GM18858 (cell line): ENCODE data around the gene ZNF813.
"Not testable (repeated sequence)": the region's sequence is repeated elsewhere in the genome, so short reads cannot be mapped to it uniquely, and the experiment has no call there.

Experiments used
- ATAC-seq: cut with Tn5 transposase; IDR thresholded peaks from one replicate; pipeline ENCODE4 v1.9.1; 2021; ENCODE audit not compliant: unreplicated experiment

The ZNF813 gene

GRCh38 chr19:53475470-53475869 is 7.9 kb downstream of the ZNF813 start:
- not testable (repeated sequence) for ATAC-seq

GRCh38 chr19:53483751-53484150 is 16.2 kb downstream of the ZNF813 start:
- not testable (repeated sequence) for ATAC-seq

- ATAC-seq: no peak
Observed at GRCh38 chr19:53485046-53486004, 17.8 kb downstream of the ZNF813 start.

GRCh38 chr19:53492153-53492552 is 24.6 kb downstream of the ZNF813 start:
- no peak for ATAC-seq

GRCh38 chr19:53497311-53498023 is 29.9 kb downstream of the ZNF813 start:
- not testable (repeated sequence) for ATAC-seq

GRCh38 chr19:53498024-53498395 is 30.5 kb downstream of the ZNF813 start:
- not testable (repeated sequence) for ATAC-seq

GRCh38 chr19:53503151-53503550 is 35.6 kb downstream of the ZNF813 start:
- not testable (repeated sequence) for ATAC-seq

- ATAC-seq: not testable (repeated sequence)
Observed at GRCh38 chr19:53503671-53504364, 36.3 kb downstream of the ZNF813 start.

GRCh38 chr19:53504365-53504703 is 36.8 kb downstream of the ZNF813 start:
- ATAC-seq: not testable (repeated sequence)

GRCh38 chr19:53504885-53505284 is 37.4 kb downstream of the ZNF813 start:
- ATAC-seq: no peak

- no peak for ATAC-seq
Observed at GRCh38 chr19:53506728-53507127, 39.2 kb downstream of the ZNF813 start.

GRCh38 chr19:53507523-53508442 is 40.2 kb downstream of the ZNF813 start:
- ATAC-seq: no peak

GRCh38 chr19:53509443-53509842 is 41.9 kb downstream of the ZNF813 start:
- ATAC-seq: no peak

GRCh38 chr19:53509845-53510244 is 42.3 kb downstream of the ZNF813 start:
- no peak for ATAC-seq

- no peak for ATAC-seq
Observed at GRCh38 chr19:53511357-53511756, 43.8 kb downstream of the ZNF813 start.

GRCh38 chr19:53511933-53512374 is 44.4 kb downstream of the ZNF813 start:
- no peak for ATAC-seq

- ATAC-seq: not testable (repeated sequence)
Observed at GRCh38 chr19:53515047-53515446, 47.5 kb downstream of the ZNF813 start.

- no peak for ATAC-seq
Observed at GRCh38 chr19:53517114-53517741, 49.7 kb downstream of the ZNF813 start.

GRCh38 chr19:53518121-53518520 is 50.6 kb downstream of the ZNF813 start:
- ATAC-seq: no peak

GRCh38 chr19:53518716-53519115 is 51.2 kb downstream of the ZNF813 start:
- no peak for ATAC-seq
